Transverse colon (tissue), 4 donors: ENCODE results near the gene HAL.

Experiments used
- EP300 ChIP-seq: sonication (generic); formaldehyde crosslinking; IDR thresholded peaks from one replicate; pipeline ENCODE4 v1.6.1; 2017; ENCODE audit warnings: antibody characterized with exemption, low read depth
- POLR2A ChIP-seq: fragments of 450-650 bp; IDR thresholded peaks from one replicate; pipeline ENCODE4 v1.6.1; 2016; ENCODE audit warnings: antibody characterized with exemption, mild to moderate bottlenecking, moderate library complexity
- POLR2AphosphoS5 ChIP-seq, 3 donors: sonication (generic); formaldehyde crosslinking; IDR thresholded peaks; one replicate each; pipeline ENCODE4 v1.6.1; 2016; ENCODE audit warnings: antibody characterized with exemption in 3 of 3
- TF ChIP-seq, protein P1 (sequence below), 5 experiments: fragments of 200-600 bp in 3 of 5; fragments of 450-650 bp in 2 of 5; sonication (generic) in 3 of 5; IDR thresholded peaks; 1 replicate in 2 of 5; 2 replicates in 3 of 5; pipeline ENCODE4 v1.5.1; 2016 to 2017; ENCODE audit warnings: antibody characterized with exemption in 5 of 5, inconsistent platforms in 3 of 5, mild to moderate bottlenecking in 2 of 5, moderate library complexity in 1 of 5

DNA sequence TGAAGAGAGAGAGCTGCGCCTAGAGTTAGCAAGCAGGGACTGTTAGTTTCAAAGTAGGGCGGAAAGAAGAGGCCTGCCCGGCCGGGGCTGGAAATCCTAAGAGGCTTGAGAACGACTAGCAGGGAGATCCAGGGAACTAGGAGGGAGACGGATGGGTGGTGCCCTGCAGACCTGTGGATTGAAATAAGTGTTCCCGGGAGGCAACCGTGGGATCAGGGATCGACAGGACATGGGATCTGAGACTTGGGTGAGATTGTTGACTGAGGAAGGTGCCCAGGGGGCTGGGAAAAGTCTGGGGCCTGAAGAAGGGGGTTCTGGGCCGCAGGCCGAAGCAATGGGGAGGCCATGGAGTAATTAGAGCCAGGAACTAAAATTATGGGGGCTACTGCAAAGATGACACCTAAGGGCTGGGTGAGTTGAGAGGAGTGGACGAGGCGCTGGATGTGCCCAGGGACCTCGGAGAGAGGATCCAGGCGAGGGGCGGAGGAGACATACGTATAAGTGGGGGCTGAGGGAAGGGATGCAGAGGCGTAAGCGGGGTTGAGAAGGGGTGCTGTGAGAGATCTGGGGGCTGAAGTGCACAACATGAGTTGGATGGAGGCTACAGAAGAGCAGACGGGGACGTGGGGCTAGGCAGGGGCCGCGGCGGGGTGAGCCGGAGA lies 38.6 kb upstream of the HAL start:
- TF ChIP-seq, protein P1, sequence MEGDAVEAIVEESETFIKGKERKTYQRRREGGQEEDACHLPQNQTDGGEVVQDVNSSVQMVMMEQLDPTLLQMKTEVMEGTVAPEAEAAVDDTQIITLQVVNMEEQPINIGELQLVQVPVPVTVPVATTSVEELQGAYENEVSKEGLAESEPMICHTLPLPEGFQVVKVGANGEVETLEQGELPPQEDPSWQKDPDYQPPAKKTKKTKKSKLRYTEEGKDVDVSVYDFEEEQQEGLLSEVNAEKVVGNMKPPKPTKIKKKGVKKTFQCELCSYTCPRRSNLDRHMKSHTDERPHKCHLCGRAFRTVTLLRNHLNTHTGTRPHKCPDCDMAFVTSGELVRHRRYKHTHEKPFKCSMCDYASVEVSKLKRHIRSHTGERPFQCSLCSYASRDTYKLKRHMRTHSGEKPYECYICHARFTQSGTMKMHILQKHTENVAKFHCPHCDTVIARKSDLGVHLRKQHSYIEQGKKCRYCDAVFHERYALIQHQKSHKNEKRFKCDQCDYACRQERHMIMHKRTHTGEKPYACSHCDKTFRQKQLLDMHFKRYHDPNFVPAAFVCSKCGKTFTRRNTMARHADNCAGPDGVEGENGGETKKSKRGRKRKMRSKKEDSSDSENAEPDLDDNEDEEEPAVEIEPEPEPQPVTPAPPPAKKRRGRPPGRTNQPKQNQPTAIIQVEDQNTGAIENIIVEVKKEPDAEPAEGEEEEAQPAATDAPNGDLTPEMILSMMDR (IDR thresholded peaks at IDR 0.05), result no peak
- TF ChIP-seq POLR2AphosphoS5 (IDR thresholded peaks at IDR 0.05) (no peak), POLR2A (no peak), EP300 (no peak)
